Keratinocyte (primary cell): ENCODE measurements around the gene HSPB9.

Experiments used
- CTCF ChIP-seq, 3 experiments: IDR thresholded peaks in 1 of 3; conservative IDR thresholded peaks in 1 of 3; optimal IDR thresholded peaks in 1 of 3; 2 replicates in 2 of 3; 3 replicates in 1 of 3; pipeline versions ENCODE3 to v1.5.1; 2011; ENCODE audit warnings: low read length in 3 of 3, mild to moderate bottlenecking in 3 of 3, moderate library complexity in 2 of 3, control low read depth in 1 of 3, inconsistent platforms in 1 of 3; ENCODE audit not compliant: insufficient read depth in 2 of 3; ENCODE audit errors: extremely low read depth in 1 of 3
- EZH2 ChIP-seq: IDR thresholded peaks from one replicate; pipeline ENCODE4 v1.6.1; 2012; ENCODE audit warnings: inconsistent platforms, mild to moderate bottlenecking, low read length, moderate library complexity

GRCh38 chr17:42118126-42118510 lies 4.5 kb upstream of the HSPB9 start:
- TF ChIP-seq CTCF (optimal IDR thresholded peaks at IDR 0.05 in 1 of 3, IDR thresholded peaks at IDR 0.05 in 1 of 3, conservative IDR thresholded peaks at IDR 0.05 in 1 of 3; ENCODE audit: extremely low read depth in 1 of 3, insufficient read depth in 2 of 3, low read length in 3 of 3) = no peak
- no peak for TF ChIP-seq EZH2
